Lung (tissue), 12 donors: Measurements from ENCODE around the gene TADA1. TPM values are rescaled to one million over a fixed set of nuclear protein-coding genes. Genes with fewer than 3 reads are reported as not detected.

Source experiments
- ATAC-seq: fragments of 200-7000 bp; cut with Tn5 transposase; one replicate; pipeline ENCODE4 v1.9.1; 2020; ENCODE audit warnings: moderate number of reproducible peaks; ENCODE audit not compliant: insufficient read depth, low FRiP score
- DNase-seq, 3 donors: peaks; one replicate each; pipeline ENCODE4 v3.0.0-alpha.2; 2013 to 2017
- H3K27ac ChIP-seq, 2 donors: one replicate each; pipeline ENCODE4 v1.5.1; 2013; ENCODE audit warnings: mild to moderate bottlenecking in 2 of 2, moderate library complexity in 2 of 2, control low read depth in 1 of 2, inconsistent platforms in 1 of 2, low read depth in 1 of 2, low read length in 1 of 2
- H3K27me3 ChIP-seq, 3 donors: one replicate each; pipeline ENCODE4 v1.5.1; 2013; ENCODE audit warnings: low read length in 2 of 3; ENCODE audit not compliant: control insufficient read depth in 3 of 3, insufficient read depth in 3 of 3
- H3K36me3 ChIP-seq, 4 donors: one replicate each; pipeline ENCODE4 v1.5.1; 2013; ENCODE audit warnings: low read length in 4 of 4, mild to moderate bottlenecking in 1 of 4, moderate library complexity in 1 of 4; ENCODE audit not compliant: control insufficient read depth in 4 of 4, insufficient read depth in 4 of 4
- H3K4me1 ChIP-seq, 5 donors: one replicate each; pipeline ENCODE4 v1.5.1; 2013; ENCODE audit warnings: low read length in 5 of 5, mild to moderate bottlenecking in 2 of 5, moderate library complexity in 1 of 5; ENCODE audit not compliant: control insufficient read depth in 5 of 5, insufficient read depth in 5 of 5
- H3K4me3 ChIP-seq: one replicate; pipeline ENCODE4 v1.5.1; 2013; ENCODE audit warnings: mild to moderate bottlenecking, control low read depth, moderate library complexity
- H3K9ac ChIP-seq, 2 donors: one replicate each; pipeline ENCODE4 v1.5.1; 2013; ENCODE audit warnings: low read length in 2 of 2, control low read depth in 1 of 2; ENCODE audit not compliant: insufficient read depth in 1 of 2
- H3K9me3 ChIP-seq, 4 donors: one replicate each; pipeline ENCODE4 v1.5.1; 2013; ENCODE audit warnings: low read length in 3 of 4, mild to moderate bottlenecking in 1 of 4, moderate library complexity in 1 of 4; ENCODE audit not compliant: control insufficient read depth in 4 of 4, insufficient read depth in 3 of 4
- WGBS, 2 donors: extraction: QIAGEN DNeasy Blood & Tissue Kit; methylation state at CpG; one replicate each; pipeline ENCODE4 v1.1.7; 2013; 5-methylcytosine and 5-hydroxymethylcytosine counted together
- polyA plus RNA-seq, 2 donors: library from polyadenylated mRNA; stranded (reverse); fragments of 200-250 nt; gene quantifications; one replicate each; pipeline ENCODE4 v1.2.1, GENCODE V29; 2013
- total RNA-seq, 2 donors: library from RNA; depleted of rRNA in 1 of 2; stranded (reverse); fragments of >200 nt in 1 of 2; gene quantifications; one replicate each; pipeline ENCODE4 v1.2.1, GENCODE V29; 2014 to 2021
- TF ChIP-seq, protein P1 (sequence below): IDR thresholded peaks from 2 replicates; pipeline ENCODE4 v1.5.1; 2012; ENCODE audit warnings: mild to moderate bottlenecking; ENCODE audit errors: control extremely low read depth, extremely low read depth
- donor health status: control.
- donor health status: control.
- donor health status: Bipolar disorder and iron deficiency.
- donor health status: healthy.
- donor health status: DM: yes; HTN: yes; CAD: no.

TADA1 gene
- total and polyA plus RNA-seq, 4 donors: 6.5 to 14.4 (median 7.6) TPM

DNA sequence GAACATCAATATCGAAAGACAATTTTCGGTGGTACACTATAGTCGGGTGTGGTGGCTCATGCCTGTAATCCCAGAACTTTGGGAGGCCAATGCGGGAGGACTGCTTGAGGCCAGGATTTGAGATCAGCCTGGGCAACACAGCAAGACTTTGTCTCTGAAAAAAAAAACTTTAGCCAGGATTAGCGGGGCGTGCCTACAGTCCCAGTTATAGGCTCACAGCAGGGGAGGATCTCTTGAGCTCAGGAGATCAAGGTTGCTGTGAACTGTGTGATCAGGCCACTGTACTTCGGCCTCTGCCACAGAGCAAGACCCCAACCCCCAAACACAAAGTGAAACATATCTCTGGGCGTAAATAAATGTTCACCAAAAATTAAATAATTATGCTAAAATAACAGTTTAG, 1.6 kb downstream of the TADA1 start:
- Histone ChIP-seq H3K27me3 (no peaks in the 10 kb centered on the region), H3K9ac (no peak overlapping the region), H3K4me3 (no peak overlapping the region), H3K4me1 (peaks cover 0 to 14% (median 4%) of the 10 kb centered on the region in 5 donors), H3K27ac (no peak overlapping the region), H3K36me3 (no peaks in the 10 kb centered on the region), H3K9me3 (no peaks in the 10 kb centered on the region)
- ATAC-seq (no peak), DNase-seq (no peak)
- 94 to 98% methylated on average over 8 of the region's 8 CpGs for WGBS, 2 donors
- TF ChIP-seq, protein P1, sequence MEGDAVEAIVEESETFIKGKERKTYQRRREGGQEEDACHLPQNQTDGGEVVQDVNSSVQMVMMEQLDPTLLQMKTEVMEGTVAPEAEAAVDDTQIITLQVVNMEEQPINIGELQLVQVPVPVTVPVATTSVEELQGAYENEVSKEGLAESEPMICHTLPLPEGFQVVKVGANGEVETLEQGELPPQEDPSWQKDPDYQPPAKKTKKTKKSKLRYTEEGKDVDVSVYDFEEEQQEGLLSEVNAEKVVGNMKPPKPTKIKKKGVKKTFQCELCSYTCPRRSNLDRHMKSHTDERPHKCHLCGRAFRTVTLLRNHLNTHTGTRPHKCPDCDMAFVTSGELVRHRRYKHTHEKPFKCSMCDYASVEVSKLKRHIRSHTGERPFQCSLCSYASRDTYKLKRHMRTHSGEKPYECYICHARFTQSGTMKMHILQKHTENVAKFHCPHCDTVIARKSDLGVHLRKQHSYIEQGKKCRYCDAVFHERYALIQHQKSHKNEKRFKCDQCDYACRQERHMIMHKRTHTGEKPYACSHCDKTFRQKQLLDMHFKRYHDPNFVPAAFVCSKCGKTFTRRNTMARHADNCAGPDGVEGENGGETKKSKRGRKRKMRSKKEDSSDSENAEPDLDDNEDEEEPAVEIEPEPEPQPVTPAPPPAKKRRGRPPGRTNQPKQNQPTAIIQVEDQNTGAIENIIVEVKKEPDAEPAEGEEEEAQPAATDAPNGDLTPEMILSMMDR: no peak

DNA sequence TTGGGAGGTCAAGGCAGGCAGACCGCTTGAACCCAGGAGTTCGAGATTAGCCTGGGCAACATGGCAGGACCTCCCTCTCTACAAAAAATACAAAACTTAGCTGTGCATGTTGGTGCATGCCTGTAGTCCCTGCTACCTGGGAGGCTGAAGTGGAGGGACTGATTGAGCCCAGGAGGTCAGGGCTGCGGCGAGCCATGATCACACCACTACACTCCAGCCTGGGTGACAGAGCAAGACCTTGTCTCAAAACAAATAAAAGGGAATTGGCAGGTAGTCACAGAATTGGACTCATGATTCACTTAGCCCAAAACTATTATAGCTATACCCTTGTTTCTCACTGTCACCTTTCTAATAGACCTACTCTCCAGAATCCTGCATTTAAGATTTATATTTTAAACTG, 5.5 kb downstream of the TADA1 start:
- Histone ChIP-seq H3K27ac (no peak overlapping the region), H3K9ac (no peak overlapping the region), H3K9me3 (no peaks in the 10 kb centered on the region), H3K27me3 (no peaks in the 10 kb centered on the region), H3K4me3 (no peak overlapping the region), H3K4me1 (peaks cover 0 to 10% (median 4%) of the 10 kb centered on the region in 5 donors), H3K36me3 (peaks cover 7 to 16% (median 10%) of the 10 kb centered on the region in 4 donors)
- WGBS, 2 donors: 91 to 97% methylated on average over 4 of the region's 4 CpGs
- TF ChIP-seq, protein P1: no peak
- DNase-seq (no peak), ATAC-seq (no peak)

- TF ChIP-seq, protein P1: no peak
Measured at GRCh38 chr1:166869318-166870099, 6.6 kb downstream of the TADA1 start.

More at GRCh38 chr1:166869318-166870099, 6.6 kb downstream of the TADA1 start:
- Histone ChIP-seq H3K4me3 (no peak overlapping the region), H3K36me3 (peaks cover 10 to 18% (median 10%) of the 10 kb centered on the region in 4 donors), H3K9me3 (no peaks in the 10 kb centered on the region), H3K27me3 (no peaks in the 10 kb centered on the region), H3K27ac (no peak overlapping the region), H3K4me1 (peaks cover 0 to 4% (median 0%) of the 10 kb centered on the region in 5 donors), H3K9ac (no peak overlapping the region)
- ATAC-seq (no peak), DNase-seq (no peak)
- WGBS, 2 donors: 65 to 87% methylated on average over 3 of the region's 3 CpGs
